OCI-LY7 (cell line): ENCODE measurements around the gene THEMIS.

Source experiments
- CTCF ChIP-seq: fragments of 200-600 bp; sonication (generic); conservative IDR thresholded peaks from 2 replicates; pipeline ENCODE4 v1.5.1; 2014; ENCODE audit warnings: mild to moderate bottlenecking, antibody characterized with exemption, low read length, moderate library complexity, mixed read lengths
- EZH2phosphoT487 ChIP-seq: fragments of 200-600 bp; sonication (generic); IDR thresholded peaks from 2 replicates; pipeline ENCODE4 v1.6.1; 2018; ENCODE audit warnings: low read depth, borderline replicate concordance, mild to moderate bottlenecking, mixed run types, antibody characterized with exemption, low read length, moderate library complexity, mixed read lengths

GRCh38 chr6:127918506-127919427 is 17.9 kb upstream of the THEMIS start:
- TF ChIP-seq CTCF (no peak), EZH2phosphoT487 (no peak)
